ENCODE data around the gene FYN.
A peak's percentile ranks its signal among the peaks of the same experiment; 100 is the strongest.

Gene FYN

GRCh38 chr6:111761783-111762312 is 111.4 kb downstream of the FYN start:
- Histone ChIP-seq H3K9me3 (ENCODE audit: control insufficient read depth, insufficient read depth, low read depth, low read length) (no peaks in the 10 kb centered on the region), H3K4me1 (ENCODE audit: control insufficient read depth, insufficient read depth, low read length) (peaks cover 11% of the 10 kb centered on the region), H3K36me3 (ENCODE audit: control insufficient read depth in 2 of 2, insufficient read depth in 1 of 2, low read length in 2 of 2) (peaks cover 0 to 10% of the 10 kb centered on the region in 2 experiments; a peak in 1 of 3 replicates), H3K27ac (ENCODE audit: extremely low read depth, low read depth, low read length) (no peak overlapping the region), H3K4me3 (ENCODE audit: low read depth, low read length) (no peak overlapping the region)
- TF ChIP-seq ZNF16 (tag by site-specific recombination; IDR thresholded peaks at IDR 0.05; ENCODE audit: low read depth) (no peak), ZNF426 (tag by site-specific recombination; IDR thresholded peaks at IDR 0.05) (no peak), ZFHX2 (tag by site-specific recombination; conservative IDR thresholded peaks at IDR 0.05) (peak; percentile 51; the same call in 1 of the 2 replicates), ZNF114 (tag by site-specific recombination; IDR thresholded peaks at IDR 0.05) (no peak), GLIS1 (tag by site-specific recombination; IDR thresholded peaks at IDR 0.05) (peak; percentile 86), ZNF10 (tag by site-specific recombination; IDR thresholded peaks at IDR 0.05) (no peak), ZNF664 (tag by site-specific recombination; IDR thresholded peaks at IDR 0.05) (no peak), REST (tag by site-specific recombination; IDR thresholded peaks at IDR 0.05) (no peak), ZNF221 (tag by site-specific recombination; IDR thresholded peaks at IDR 0.05; ENCODE audit: borderline replicate concordance) (no peak), BCL11B (tag by site-specific recombination; IDR thresholded peaks at IDR 0.05; ENCODE audit: low read depth) (no peak), ZNF391 (tag by site-specific recombination; IDR thresholded peaks at IDR 0.05; ENCODE audit: borderline replicate concordance, low read depth) (no peak), ZNF211 (tag by site-specific recombination; IDR thresholded peaks at IDR 0.05; ENCODE audit: low read depth) (no peak), ZNF48 (tag by site-specific recombination; IDR thresholded peaks at IDR 0.05) (no peak), ZNF112 (tag by site-specific recombination; IDR thresholded peaks at IDR 0.05) (no peak)
- ChIA-PET POLR2A (no interaction called here), CTCF (interaction anchor here (0.6 to 1.4 kb wide), 3 partner anchors 9 to 685 kb away, joined by 3 to 6 read pairs (median 5); no protein-coding TSS in a partner anchor)

GRCh38 chr6:111761212-111761611 is 112.0 kb downstream of the FYN start:
- Histone ChIP-seq H3K4me3 (ENCODE audit: low read depth, low read length) (no peak overlapping the region), H3K27ac (ENCODE audit: extremely low read depth, low read depth, low read length) (no peak overlapping the region), H3K4me1 (ENCODE audit: control insufficient read depth, insufficient read depth, low read length) (peaks cover 11% of the 10 kb centered on the region), H3K36me3 (ENCODE audit: control insufficient read depth in 2 of 2, insufficient read depth in 1 of 2, low read length in 2 of 2) (peaks cover 0 to 10% of the 10 kb centered on the region in 2 experiments; a peak in 1 of 3 replicates), H3K9me3 (ENCODE audit: control insufficient read depth, insufficient read depth, low read depth, low read length) (no peaks in the 10 kb centered on the region)
- CTCF ChIA-PET, result interaction anchor here (0.7 kb wide), 1 partner anchor 9 kb away, joined by 5 read pairs; no protein-coding TSS in a partner anchor
- POLR2A ChIA-PET, result no interaction called here
- no peak for TF ChIP-seq ZNF777 (tag by site-specific recombination; IDR thresholded peaks at IDR 0.05; ENCODE audit: borderline replicate concordance)
- TF ChIP-seq ZBTB17 (tag by site-specific recombination; IDR thresholded peaks at IDR 0.05), result no peak
- no peak for TF ChIP-seq ZSCAN16 (tag by site-specific recombination; IDR thresholded peaks at IDR 0.05)
- TF ChIP-seq ZNF354C (tag by site-specific recombination; IDR thresholded peaks at IDR 0.05; ENCODE audit: borderline replicate concordance, low read depth), result no peak
- no peak for TF ChIP-seq GFI1B (tag by site-specific recombination; IDR thresholded peaks at IDR 0.05)
- no peak for TF ChIP-seq BCL6B (tag by site-specific recombination; IDR thresholded peaks at IDR 0.05)
- TF ChIP-seq ZNF2 (tag by site-specific recombination; IDR thresholded peaks at IDR 0.05), result no peak
- no peak for TF ChIP-seq ZNF514 (tag by site-specific recombination; IDR thresholded peaks at IDR 0.05)
- no peak for TF ChIP-seq KLF16 (tag by site-specific recombination; IDR thresholded peaks at IDR 0.05)
- TF ChIP-seq ZNF596 (tag by site-specific recombination; IDR thresholded peaks at IDR 0.05), result no peak
- no peak for TF ChIP-seq ZNF791 (tag by site-specific recombination; IDR thresholded peaks at IDR 0.05)
- TF ChIP-seq PATZ1 (tag by site-specific recombination; IDR thresholded peaks at IDR 0.05), result no peak
- no peak for TF ChIP-seq ZNF202 (tag by site-specific recombination; IDR thresholded peaks at IDR 0.05; ENCODE audit: borderline replicate concordance)
- TF ChIP-seq ZNF248 (tag by site-specific recombination; IDR thresholded peaks at IDR 0.05), result no peak

Data from HEK293 (cell line).